Tibial nerve (tissue), 4 donors: ENCODE data around the gene PIP5K1B.

Experiments
- EP300 ChIP-seq, 2 donors: sonication (generic); formaldehyde crosslinking; IDR thresholded peaks; one replicate each; pipeline ENCODE4 v1.6.1; 2017; ENCODE audit warnings: antibody characterized with exemption in 2 of 2, mild to moderate bottlenecking in 1 of 2
- TF ChIP-seq, protein P1 (sequence below), 5 experiments: fragments of 200-600 bp in 3 of 5; fragments of 450-650 bp in 2 of 5; sonication (generic) in 3 of 5; IDR thresholded peaks; one replicate each; pipeline ENCODE4 v1.5.1; 2016 to 2019; ENCODE audit warnings: antibody characterized with exemption in 5 of 5, mild to moderate bottlenecking in 3 of 5, moderate library complexity in 2 of 5

DNA sequence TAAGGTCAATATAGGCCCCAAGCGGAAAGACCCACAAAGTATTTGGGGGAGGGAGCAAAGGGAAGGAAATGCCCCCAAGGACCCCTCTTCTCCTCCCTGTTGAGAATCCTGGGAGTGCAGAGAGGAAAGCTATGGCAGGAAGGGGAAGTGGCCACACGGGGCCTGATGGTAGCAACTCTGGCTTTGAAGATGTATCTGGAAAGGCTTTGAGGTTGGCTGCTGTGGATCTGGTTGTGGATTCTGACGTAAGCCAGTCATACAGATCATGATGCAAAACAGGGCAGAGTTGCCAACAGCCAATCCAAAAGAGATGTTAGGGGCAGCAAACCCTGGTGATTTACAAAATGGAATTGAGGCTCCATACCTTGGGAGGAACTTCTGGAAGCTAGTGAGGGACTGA, 200.1 kb downstream of the PIP5K1B start:
- TF ChIP-seq, protein P1, sequence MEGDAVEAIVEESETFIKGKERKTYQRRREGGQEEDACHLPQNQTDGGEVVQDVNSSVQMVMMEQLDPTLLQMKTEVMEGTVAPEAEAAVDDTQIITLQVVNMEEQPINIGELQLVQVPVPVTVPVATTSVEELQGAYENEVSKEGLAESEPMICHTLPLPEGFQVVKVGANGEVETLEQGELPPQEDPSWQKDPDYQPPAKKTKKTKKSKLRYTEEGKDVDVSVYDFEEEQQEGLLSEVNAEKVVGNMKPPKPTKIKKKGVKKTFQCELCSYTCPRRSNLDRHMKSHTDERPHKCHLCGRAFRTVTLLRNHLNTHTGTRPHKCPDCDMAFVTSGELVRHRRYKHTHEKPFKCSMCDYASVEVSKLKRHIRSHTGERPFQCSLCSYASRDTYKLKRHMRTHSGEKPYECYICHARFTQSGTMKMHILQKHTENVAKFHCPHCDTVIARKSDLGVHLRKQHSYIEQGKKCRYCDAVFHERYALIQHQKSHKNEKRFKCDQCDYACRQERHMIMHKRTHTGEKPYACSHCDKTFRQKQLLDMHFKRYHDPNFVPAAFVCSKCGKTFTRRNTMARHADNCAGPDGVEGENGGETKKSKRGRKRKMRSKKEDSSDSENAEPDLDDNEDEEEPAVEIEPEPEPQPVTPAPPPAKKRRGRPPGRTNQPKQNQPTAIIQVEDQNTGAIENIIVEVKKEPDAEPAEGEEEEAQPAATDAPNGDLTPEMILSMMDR (IDR thresholded peaks at IDR 0.05): no peak
- TF ChIP-seq EP300 (IDR thresholded peaks at IDR 0.05): no peak
